ENCODE results near the gene ZNF860.

DNA sequence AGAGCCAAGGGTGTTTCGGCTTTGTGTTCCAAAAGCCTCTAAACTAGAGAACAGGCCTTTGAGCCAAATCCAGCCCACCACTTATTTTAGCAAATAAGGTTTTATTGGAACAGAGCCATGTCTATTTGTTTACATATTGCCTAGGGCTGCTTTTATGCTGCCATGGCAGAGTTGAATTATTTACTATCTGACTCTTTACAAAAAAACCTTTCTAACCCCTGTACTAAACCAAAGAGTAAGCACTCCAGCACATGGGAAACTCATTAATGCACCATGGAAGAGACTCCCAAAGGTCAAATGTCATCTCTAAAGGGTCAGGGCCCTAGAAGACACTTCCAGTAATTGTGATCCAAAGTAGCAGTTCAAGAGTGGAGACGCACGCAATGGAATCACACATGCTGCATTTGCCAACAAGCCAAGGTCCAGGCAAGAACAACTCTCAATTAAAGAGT lies 22.8 kb upstream of the ZNF860 start:
- TF ChIP-seq, protein P1, sequence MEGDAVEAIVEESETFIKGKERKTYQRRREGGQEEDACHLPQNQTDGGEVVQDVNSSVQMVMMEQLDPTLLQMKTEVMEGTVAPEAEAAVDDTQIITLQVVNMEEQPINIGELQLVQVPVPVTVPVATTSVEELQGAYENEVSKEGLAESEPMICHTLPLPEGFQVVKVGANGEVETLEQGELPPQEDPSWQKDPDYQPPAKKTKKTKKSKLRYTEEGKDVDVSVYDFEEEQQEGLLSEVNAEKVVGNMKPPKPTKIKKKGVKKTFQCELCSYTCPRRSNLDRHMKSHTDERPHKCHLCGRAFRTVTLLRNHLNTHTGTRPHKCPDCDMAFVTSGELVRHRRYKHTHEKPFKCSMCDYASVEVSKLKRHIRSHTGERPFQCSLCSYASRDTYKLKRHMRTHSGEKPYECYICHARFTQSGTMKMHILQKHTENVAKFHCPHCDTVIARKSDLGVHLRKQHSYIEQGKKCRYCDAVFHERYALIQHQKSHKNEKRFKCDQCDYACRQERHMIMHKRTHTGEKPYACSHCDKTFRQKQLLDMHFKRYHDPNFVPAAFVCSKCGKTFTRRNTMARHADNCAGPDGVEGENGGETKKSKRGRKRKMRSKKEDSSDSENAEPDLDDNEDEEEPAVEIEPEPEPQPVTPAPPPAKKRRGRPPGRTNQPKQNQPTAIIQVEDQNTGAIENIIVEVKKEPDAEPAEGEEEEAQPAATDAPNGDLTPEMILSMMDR (IDR thresholded peaks at IDR 0.05; ENCODE audit: low read depth, low read length): no peak
- no peak for TF ChIP-seq EZH2phosphoT487 (IDR thresholded peaks at IDR 0.05; ENCODE audit: low read depth)

Measured in OCI-LY3 (cell line).